IPS-20b (cell line): Measurements from ENCODE around the gene TVP23B.
A peak's percentile ranks its signal among the peaks of the same experiment; 100 is the strongest.
"Not testable (repeated sequence)": the region's sequence is repeated elsewhere in the genome, so short reads cannot be mapped to it uniquely, and the experiment has no call there.

ENCODE experiments used
- H3K27ac ChIP-seq: one replicate; pipeline ENCODE4 v1.5.1; 2013; ENCODE audit warnings: low read length
- H3K27me3 ChIP-seq: 2 replicates; pipeline ENCODE4 v1.6.1; 2013; ENCODE audit warnings: mild to moderate bottlenecking, low read length, inconsistent platforms; ENCODE audit not compliant: insufficient read depth
- H3K36me3 ChIP-seq: 2 replicates; pipeline ENCODE4 v1.6.1; 2013; ENCODE audit warnings: low read depth, mild to moderate bottlenecking, inconsistent platforms, low read length, moderate library complexity; ENCODE audit not compliant: insufficient read depth
- H3K4me1 ChIP-seq: 2 replicates; pipeline ENCODE4 v1.6.1; 2013; ENCODE audit warnings: mild to moderate bottlenecking, control low read depth, inconsistent platforms, low read length, moderate library complexity; ENCODE audit not compliant: insufficient read depth
- H3K4me3 ChIP-seq: 2 replicates; pipeline ENCODE4 v1.5.1; 2013; ENCODE audit warnings: mild to moderate bottlenecking, low read length, inconsistent platforms
- H3K9ac ChIP-seq: 2 replicates; pipeline ENCODE4 v1.6.1; 2013; ENCODE audit warnings: low read depth, mild to moderate bottlenecking, inconsistent platforms, low read length, moderate library complexity
- H3K9me3 ChIP-seq: 2 replicates; pipeline ENCODE4 v1.6.1; 2013; ENCODE audit warnings: mild to moderate bottlenecking, low read depth, low read length, inconsistent platforms; ENCODE audit not compliant: insufficient read depth

The TVP23B gene

GRCh38 chr17:18755969-18756368, 25.0 kb upstream of the TVP23B start:
- H3K4me1 ChIP-seq = not testable (repeated sequence)

DNA sequence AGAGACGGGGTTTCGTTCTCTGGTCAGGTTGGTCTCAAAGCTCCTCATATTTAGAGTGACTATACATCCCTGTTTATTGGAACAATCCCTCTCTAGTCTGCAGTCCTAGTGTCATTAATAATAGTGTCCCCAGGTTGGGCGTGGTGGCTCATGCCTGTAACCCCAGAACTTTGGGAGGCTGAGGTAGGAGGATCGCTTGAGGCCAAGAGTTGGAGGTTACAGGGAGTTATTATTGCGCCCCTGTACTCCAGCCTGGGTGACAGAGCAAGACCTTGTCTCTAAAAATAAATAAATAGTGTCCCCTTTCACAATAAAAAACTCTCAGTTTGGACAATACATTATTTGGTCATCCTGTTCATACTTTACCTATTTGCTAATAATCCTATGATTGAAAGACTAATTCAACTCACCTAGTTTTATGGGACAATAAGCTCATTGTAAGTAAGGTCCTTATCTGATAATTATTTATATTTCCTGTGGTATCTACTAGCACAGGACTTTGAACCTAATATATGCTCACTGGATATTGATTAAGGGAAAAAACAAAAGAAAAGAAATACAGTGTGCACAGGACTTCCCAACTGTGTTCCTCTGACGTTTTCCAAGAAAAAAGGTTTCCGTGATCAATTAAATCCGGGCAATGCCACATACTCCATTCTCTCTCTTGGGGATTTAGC, 23.5 kb upstream of the TVP23B start:
- H3K4me1 ChIP-seq, H3K9ac ChIP-seq, H3K9me3 ChIP-seq, H3K27me3 ChIP-seq, H3K36me3 ChIP-seq, H3K27ac ChIP-seq, H3K4me3 ChIP-seq: not testable (repeated sequence)

More at GRCh38 chr17:18755969-18756368, 25.0 kb upstream of the TVP23B start:
- H3K4me3 ChIP-seq, H3K27me3 ChIP-seq, H3K9ac ChIP-seq, H3K27ac ChIP-seq, H3K36me3 ChIP-seq, H3K9me3 ChIP-seq: not testable (repeated sequence)

GRCh38 chr17:18758344-18758743, 22.6 kb upstream of the TVP23B start:
- not testable (repeated sequence) for H3K27me3 ChIP-seq, H3K9ac ChIP-seq, H3K27ac ChIP-seq, H3K4me1 ChIP-seq, H3K4me3 ChIP-seq, H3K9me3 ChIP-seq, H3K36me3 ChIP-seq

- not testable (repeated sequence) for H3K27me3 ChIP-seq, H3K27ac ChIP-seq, H3K4me3 ChIP-seq
These were observed 20.8 kb upstream of the TVP23B start for GRCh38 chr17:18760221-18760620.

DNA sequence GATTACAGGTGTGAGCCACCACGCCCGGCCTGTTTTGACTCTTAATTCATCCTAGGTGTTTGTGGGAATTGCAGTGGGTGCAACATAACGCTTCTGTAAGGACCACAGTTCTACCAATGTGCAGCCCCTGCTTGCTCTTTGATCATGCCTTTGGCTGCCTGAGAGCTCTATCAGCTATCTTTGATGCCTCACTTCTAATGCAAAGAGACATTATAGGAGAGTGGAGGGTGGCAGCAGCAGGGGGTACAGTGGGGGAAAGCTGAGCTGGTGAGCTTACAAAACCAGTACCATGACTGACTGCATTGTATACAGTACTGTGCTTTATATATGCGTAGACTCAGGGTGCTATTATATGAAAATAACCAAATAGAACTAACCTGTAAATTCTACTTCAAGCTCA, 10.4 kb upstream of the TVP23B start:
- H3K4me1 ChIP-seq, H3K9me3 ChIP-seq, H3K27me3 ChIP-seq, H3K36me3 ChIP-seq, H3K4me3 ChIP-seq, H3K9ac ChIP-seq, H3K27ac ChIP-seq: not testable (repeated sequence)

More at GRCh38 chr17:18760221-18760620, 20.8 kb upstream of the TVP23B start:
- H3K9ac ChIP-seq, H3K9me3 ChIP-seq, H3K36me3 ChIP-seq, H3K4me1 ChIP-seq: not testable (repeated sequence)

DNA sequence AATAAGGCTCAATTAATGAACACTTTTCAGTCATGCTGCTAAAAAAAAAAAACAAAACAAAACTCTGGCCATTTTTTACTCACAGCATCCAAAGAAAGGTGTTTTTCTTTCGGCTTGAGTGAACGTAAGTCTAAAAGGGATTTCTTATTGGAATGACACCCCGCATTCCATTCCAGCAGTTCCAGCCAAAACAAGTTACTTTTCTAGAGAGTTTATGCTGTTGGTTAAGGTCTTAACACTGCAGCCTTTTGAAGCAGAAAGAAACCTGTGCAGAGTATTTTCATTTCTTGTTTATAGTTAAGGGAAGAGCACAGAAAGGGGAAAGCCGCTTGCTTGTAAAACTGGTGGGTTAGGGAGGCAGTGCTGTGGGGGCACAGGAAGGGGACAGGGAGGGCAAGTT, 9.9 kb upstream of the TVP23B start:
- not testable (repeated sequence) for H3K27me3 ChIP-seq, H3K36me3 ChIP-seq, H3K9me3 ChIP-seq, H3K4me3 ChIP-seq, H3K27ac ChIP-seq, H3K9ac ChIP-seq, H3K4me1 ChIP-seq

- Histone ChIP-seq H3K27me3 (no peaks in the 10 kb centered on the region), H3K4me3 (no peak overlapping the region), H3K9me3 (no peaks in the 10 kb centered on the region), H3K9ac (no peak overlapping the region), H3K36me3 (no peaks in the 10 kb centered on the region), H3K27ac (no peak overlapping the region), H3K4me1 (no peaks in the 10 kb centered on the region)
These were observed 8.5 kb upstream of the TVP23B start for GRCh38 chr17:18772471-18772870.

DNA sequence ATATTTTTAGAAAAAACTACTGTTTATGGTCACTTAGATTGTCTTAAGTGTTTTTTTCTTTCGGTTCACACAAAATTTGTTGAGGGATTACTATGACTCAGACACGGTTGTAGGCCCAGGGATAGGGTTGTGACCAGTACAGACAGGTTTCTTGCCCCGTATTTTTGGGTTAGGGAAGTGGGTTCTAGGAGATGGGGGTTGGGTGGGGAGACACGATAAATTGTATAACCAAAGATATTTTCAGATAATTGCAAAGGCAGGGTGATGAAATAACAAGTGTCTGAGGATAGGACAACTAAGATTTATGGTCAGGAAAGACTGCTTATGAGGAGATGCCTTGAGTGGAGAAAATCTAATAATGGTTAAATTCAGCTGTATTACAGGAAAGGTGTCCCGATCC, 822 bp downstream of the TVP23B start:
- not testable (repeated sequence) for H3K27ac ChIP-seq, H3K4me1 ChIP-seq, H3K36me3 ChIP-seq, H3K27me3 ChIP-seq, H3K9me3 ChIP-seq
- Histone ChIP-seq H3K4me3 (peak overlapping the region; percentile 64), H3K9ac (peak overlapping the region; percentile 79; the same call in 1 of the 2 replicates)

- H3K27me3 ChIP-seq, H3K4me1 ChIP-seq, H3K9ac ChIP-seq, H3K4me3 ChIP-seq, H3K9me3 ChIP-seq, H3K27ac ChIP-seq: not testable (repeated sequence)
- H3K36me3 ChIP-seq = peaks cover 17% of the 10 kb centered on the region; the same call in 1 of the 2 replicates
These were observed 5.0 kb downstream of the TVP23B start for GRCh38 chr17:18785933-18786332.

DNA sequence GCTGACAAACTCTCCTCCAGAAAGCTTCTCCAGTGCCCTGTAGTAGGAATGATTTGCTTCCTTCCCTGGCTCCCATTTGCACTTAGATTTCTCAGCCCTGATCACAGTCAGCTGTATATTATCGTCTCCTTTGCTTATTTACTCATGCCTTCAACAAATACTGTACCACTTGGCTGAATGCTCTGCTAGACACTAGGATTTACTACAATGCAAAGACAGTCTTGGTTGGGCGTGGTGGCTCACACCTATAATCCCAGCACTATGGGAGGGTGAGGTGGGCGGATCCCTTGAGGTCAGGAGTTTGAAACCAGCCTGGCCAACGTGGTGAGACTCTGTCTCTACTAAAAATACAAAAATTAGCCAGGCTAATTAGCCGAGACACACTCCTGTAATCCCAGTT, 5.9 kb downstream of the TVP23B start:
- H3K4me1 ChIP-seq, H3K27me3 ChIP-seq, H3K9ac ChIP-seq, H3K9me3 ChIP-seq, H3K27ac ChIP-seq, H3K4me3 ChIP-seq: not testable (repeated sequence)
- H3K36me3 ChIP-seq = peaks cover 17% of the 10 kb centered on the region; the same call in 1 of the 2 replicates

DNA sequence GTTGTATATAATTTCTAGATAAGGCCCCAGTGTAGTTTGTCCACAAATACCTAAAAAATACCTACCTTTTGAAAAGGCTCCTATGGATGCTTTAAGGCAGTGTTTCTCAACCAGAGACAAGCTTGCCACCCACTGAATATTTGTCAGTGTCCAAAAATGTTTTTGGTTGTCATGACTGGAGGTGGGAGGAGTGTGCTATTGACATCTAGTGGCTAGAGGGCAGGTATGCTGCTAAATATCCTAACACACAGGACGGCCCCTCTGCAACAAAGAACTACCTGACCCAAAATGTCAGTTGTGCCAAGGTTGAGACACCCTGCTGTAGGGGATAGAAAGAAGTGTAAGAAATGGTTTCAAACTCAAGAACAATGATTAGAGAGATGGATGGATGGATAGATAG, 10.4 kb downstream of the TVP23B start:
- H3K4me1 ChIP-seq, H3K9ac ChIP-seq, H3K27me3 ChIP-seq, H3K4me3 ChIP-seq, H3K27ac ChIP-seq, H3K9me3 ChIP-seq: not testable (repeated sequence)
- H3K36me3 ChIP-seq = peaks cover 29% of the 10 kb centered on the region; the same call in 1 of the 2 replicates

- H3K4me3 ChIP-seq, H3K27ac ChIP-seq, H3K9me3 ChIP-seq, H3K27me3 ChIP-seq, H3K4me1 ChIP-seq, H3K9ac ChIP-seq: not testable (repeated sequence)
- peaks cover 44% of the 10 kb centered on the region for H3K36me3 ChIP-seq
These were observed 13.9 kb downstream of the TVP23B start for GRCh38 chr17:18794841-18795240.

DNA sequence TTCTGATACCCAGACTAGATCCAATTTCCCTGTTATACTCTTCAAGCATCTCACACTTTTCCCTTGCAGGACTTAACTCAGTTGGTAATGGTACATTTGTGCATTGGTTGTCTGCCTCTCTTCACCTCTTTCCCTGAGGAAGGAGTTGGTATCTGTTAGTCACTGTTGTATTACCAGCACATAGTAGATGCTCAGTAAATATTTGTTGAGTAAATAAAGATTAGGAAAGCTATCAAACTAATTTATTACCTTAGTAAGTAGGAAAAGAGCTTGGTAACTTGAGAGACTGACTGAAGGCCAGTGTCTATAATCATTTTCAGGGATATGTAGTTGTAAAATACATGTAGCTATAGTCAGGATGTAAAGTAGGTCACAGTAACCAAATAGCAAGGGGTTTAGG, 15.9 kb downstream of the TVP23B start:
- H3K9ac ChIP-seq, H3K27ac ChIP-seq, H3K27me3 ChIP-seq, H3K4me1 ChIP-seq, H3K9me3 ChIP-seq, H3K4me3 ChIP-seq: not testable (repeated sequence)
- peaks cover 55% of the 10 kb centered on the region for H3K36me3 ChIP-seq
